ENCODE results near the gene OR10AG1. TPM values are rescaled to one million over a fixed set of nuclear protein-coding genes. Genes with fewer than 3 reads are reported as not detected.

Gene OR10AG1
- total and polyA plus RNA-seq, 3 donors from 2014 or later = 0.19 TPM; not detected in 2

- no peaks in the 10 kb centered on the region for H3K9me3 ChIP-seq
- intact Hi-C loops (cut with DNase I; ENCODE audit: low total_unique reads) = no loop called here
- TF ChIP-seq CTCF (IDR thresholded peaks at IDR 0.05) (peak in 2 of 3 experiments; percentile 28 to 37), POLR2A (IDR thresholded peaks at IDR 0.05) (no peak)
- no peak overlapping the region for H3K27ac ChIP-seq
- WGBS, 2 donors = 23 to 24% methylated on average over 3 of the region's 3 CpGs
- DNase-seq = no peak
- no peaks in the 10 kb centered on the region for H3K4me1 ChIP-seq
- no peaks in the 10 kb centered on the region for H3K27me3 ChIP-seq
- no peak overlapping the region for H3K4me3 ChIP-seq
- no peaks in the 10 kb centered on the region for H3K36me3 ChIP-seq (ENCODE audit: low read depth, missing control alignments)
These were observed 26.9 kb downstream of the OR10AG1 start for GRCh38 chr11:55942785-55943392.

GRCh38 chr11:55936300-55936699 lies 33.4 kb downstream of the OR10AG1 start, which contains the start of gene OR5I1:
TSS of gene OR5I1 (minus strand) at chr11:55936400. CDS start at chr11:55936400, 0 bp downstream.
- H3K27me3 ChIP-seq = no peaks in the 10 kb centered on the region
- intact Hi-C loops (cut with DNase I; ENCODE audit: low total_unique reads) = no loop called here
- H3K36me3 ChIP-seq (ENCODE audit: low read depth, missing control alignments) = no peaks in the 10 kb centered on the region

GRCh38 chr11:55920537-55920936 lies 49.2 kb downstream of the OR10AG1 start:
- TF ChIP-seq POLR2A (IDR thresholded peaks at IDR 0.05) (no peak), CTCF (IDR thresholded peaks at IDR 0.05) (no peak)
- intact Hi-C loops (cut with DNase I; ENCODE audit: low total_unique reads) = no loop called here
- no peak for DNase-seq

More at GRCh38 chr11:55936300-55936699, 33.4 kb downstream of the OR10AG1 start, which contains the start of gene OR5I1:
- TF ChIP-seq POLR2A (IDR thresholded peaks at IDR 0.05) = no peak
- no peak for TF ChIP-seq CTCF (IDR thresholded peaks at IDR 0.05)
- Histone ChIP-seq H3K4me1 (no peaks in the 10 kb centered on the region), H3K9me3 (peaks cover 3% of the 10 kb centered on the region), H3K4me3 (no peak within 1 kb of the TSS), H3K27ac (no peak within 1 kb of the TSS)
- 72 to 78% methylated on average over 2 of the region's 2 CpGs for WGBS, 2 donors
- DNase-seq = no peak

More at GRCh38 chr11:55920537-55920936, 49.2 kb downstream of the OR10AG1 start:
- WGBS, 2 donors = 83 to 90% methylated on average over 3 to 5 of the region's 5 CpGs
- Histone ChIP-seq H3K4me1 (no peaks in the 10 kb centered on the region), H3K9me3 (no peaks in the 10 kb centered on the region), H3K27ac (no peak overlapping the region), H3K4me3 (no peak overlapping the region), H3K27me3 (no peaks in the 10 kb centered on the region), H3K36me3 (ENCODE audit: low read depth, missing control alignments) (no peaks in the 10 kb centered on the region)

Other genes starting within 250 kb of the OR10AG1 start
- gene OR5D13, start 196.5 kb downstream of the OR10AG1 start, total RNA-seq = not detected
- not detected for gene OR5D13, start 196.5 kb downstream of the OR10AG1 start, polyA plus RNA-seq (ENCODE audit: insufficient read depth, low read depth, low replicate concordance)
- gene OR5D14, start 174.4 kb downstream of the OR10AG1 start, total RNA-seq = not detected
- not detected for gene OR5D14, start 174.4 kb downstream of the OR10AG1 start, polyA plus RNA-seq (ENCODE audit: insufficient read depth, low read depth, low replicate concordance)
- gene OR5L1, start 158.6 kb downstream of the OR10AG1 start, total RNA-seq = not detected
- gene OR5L1, start 158.6 kb downstream of the OR10AG1 start, polyA plus RNA-seq (ENCODE audit: insufficient read depth, low read depth, low replicate concordance) = not detected
- not detected for gene OR5D18, start 150.3 kb downstream of the OR10AG1 start, total RNA-seq
- not detected for gene OR5D18, start 150.3 kb downstream of the OR10AG1 start, polyA plus RNA-seq (ENCODE audit: insufficient read depth, low read depth, low replicate concordance)
- not detected for gene OR5L2, start 142.7 kb downstream of the OR10AG1 start, total RNA-seq
- not detected for gene OR5L2, start 142.7 kb downstream of the OR10AG1 start, polyA plus RNA-seq (ENCODE audit: insufficient read depth, low read depth, low replicate concordance)
- gene OR5D16, start 131.2 kb downstream of the OR10AG1 start, total RNA-seq = not detected
- not detected for gene OR5D16, start 131.2 kb downstream of the OR10AG1 start, polyA plus RNA-seq (ENCODE audit: insufficient read depth, low read depth, low replicate concordance)
- gene TRIM51, start 86.6 kb downstream of the OR10AG1 start, total RNA-seq = under 1 TPM in 1 of 2 donors, not detected in 1; 0.56 TPM
- gene TRIM51, start 86.6 kb downstream of the OR10AG1 start, polyA plus RNA-seq (ENCODE audit: insufficient read depth, low read depth, low replicate concordance) = 0.20 TPM
- not detected for gene OR5W2, start 55.4 kb downstream of the OR10AG1 start, total RNA-seq
- gene OR5W2, start 55.4 kb downstream of the OR10AG1 start, polyA plus RNA-seq (ENCODE audit: insufficient read depth, low read depth, low replicate concordance) = not detected
- gene OR5I1, start 33.5 kb downstream of the OR10AG1 start, total RNA-seq = not detected
- gene OR5I1, start 33.5 kb downstream of the OR10AG1 start, polyA plus RNA-seq (ENCODE audit: insufficient read depth, low read depth, low replicate concordance) = not detected
- gene OR5F1, start 24.7 kb upstream of the OR10AG1 start, total RNA-seq = not detected
- gene OR5F1, start 24.7 kb upstream of the OR10AG1 start, polyA plus RNA-seq (ENCODE audit: insufficient read depth, low read depth, low replicate concordance) = not detected
- under 1 TPM in 1 of 2 donors, not detected in 1; 0.16 TPM for gene OR5AS1, start 57.7 kb upstream of the OR10AG1 start, total RNA-seq
- not detected for gene OR5AS1, start 57.7 kb upstream of the OR10AG1 start, polyA plus RNA-seq (ENCODE audit: insufficient read depth, low read depth, low replicate concordance)
- not detected for gene OR8I2, start 123.4 kb upstream of the OR10AG1 start, total RNA-seq
- not detected for gene OR8I2, start 123.4 kb upstream of the OR10AG1 start, polyA plus RNA-seq (ENCODE audit: insufficient read depth, low read depth, low replicate concordance)
- gene OR8H2, start 133.7 kb upstream of the OR10AG1 start, total RNA-seq = not detected
- gene OR8H2, start 133.7 kb upstream of the OR10AG1 start, polyA plus RNA-seq (ENCODE audit: insufficient read depth, low read depth, low replicate concordance) = not detected
- gene OR8H3, start 152.4 kb upstream of the OR10AG1 start, total RNA-seq = not detected
- not detected for gene OR8H3, start 152.4 kb upstream of the OR10AG1 start, polyA plus RNA-seq (ENCODE audit: insufficient read depth, low read depth, low replicate concordance)
- gene OR8J3, start 170.3 kb upstream of the OR10AG1 start, total RNA-seq = not detected
- gene OR8J3, start 170.3 kb upstream of the OR10AG1 start, polyA plus RNA-seq (ENCODE audit: insufficient read depth, low read depth, low replicate concordance) = not detected
- under 1 TPM in 1 of 2 donors, not detected in 1; 0.87 TPM for gene OR8K5, start 190.4 kb upstream of the OR10AG1 start, total RNA-seq
- not detected for gene OR8K5, start 190.4 kb upstream of the OR10AG1 start, polyA plus RNA-seq (ENCODE audit: insufficient read depth, low read depth, low replicate concordance)
- gene OR5J2, start 206.7 kb upstream of the OR10AG1 start, total RNA-seq = not detected
- gene OR5J2, start 206.7 kb upstream of the OR10AG1 start, polyA plus RNA-seq (ENCODE audit: insufficient read depth, low read depth, low replicate concordance) = not detected